Measurements from ENCODE around the gene MYH2.
"Not testable (repeated sequence)": the region's sequence is repeated elsewhere in the genome, so short reads cannot be mapped to it uniquely, and the experiment has no call there.

MYH2 gene

DNA sequence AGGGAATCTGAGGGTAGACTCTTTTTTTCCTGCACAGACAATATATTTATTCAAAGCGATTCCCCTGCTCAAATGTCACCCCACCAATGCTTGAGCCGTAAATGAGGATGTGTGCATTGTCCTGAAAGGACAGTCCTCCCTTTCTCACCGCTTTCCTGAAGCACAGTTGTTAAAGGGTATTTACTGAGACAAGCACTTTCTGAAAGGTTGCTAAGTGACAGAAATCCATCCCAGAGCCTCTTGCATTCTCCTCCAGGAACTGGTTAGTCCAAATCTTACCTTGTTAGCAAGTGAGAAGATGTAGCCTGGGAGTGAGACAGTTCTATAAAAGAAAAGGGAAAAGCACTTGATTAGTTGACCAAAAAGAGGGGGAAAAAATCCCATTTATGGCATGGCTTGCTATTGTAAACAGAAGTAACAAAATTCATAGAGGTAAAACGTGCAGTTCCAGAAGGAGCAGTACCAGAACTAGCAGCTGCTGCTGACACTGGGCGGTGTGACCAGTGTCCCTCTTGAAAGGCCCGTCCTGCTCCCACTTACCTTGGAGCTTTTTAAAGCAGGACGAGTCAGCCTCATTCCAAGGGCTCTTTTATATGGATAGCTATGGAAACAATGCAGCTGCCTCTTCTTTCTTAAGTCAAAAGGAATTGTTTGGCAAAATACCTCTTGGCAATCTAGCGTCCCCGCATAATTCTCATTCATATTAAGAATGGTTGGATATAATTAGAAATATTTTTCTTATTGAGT, at the start of gene MYH2:
MYH2 (minus strand) TSS at position 563 of the 747 bp plus-strand sequence. CDS start 1,738 bp downstream, outside the sequence.
- DNase-seq, result no peak

DNA sequence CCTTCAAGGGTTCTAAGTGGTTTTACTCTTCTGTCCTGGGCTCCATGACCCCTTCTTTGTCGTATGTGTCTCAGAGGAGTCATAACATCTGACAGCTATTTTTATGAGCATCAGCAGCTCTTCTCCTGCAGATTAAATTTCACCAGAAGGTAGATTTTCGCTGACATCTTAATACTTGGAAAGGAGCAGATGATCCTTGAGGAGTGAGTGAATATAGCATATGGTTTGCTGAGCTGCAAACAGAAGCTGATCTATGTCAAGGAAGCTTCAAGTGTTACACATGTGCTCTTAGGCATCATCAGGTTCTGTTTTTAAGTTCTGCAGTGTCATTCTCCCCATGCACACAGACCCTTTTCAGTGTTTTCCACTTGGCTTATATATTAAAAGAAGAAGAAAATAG, 49.2 kb upstream of the MYH2 start:
- DNase-seq, result no peak

DNA sequence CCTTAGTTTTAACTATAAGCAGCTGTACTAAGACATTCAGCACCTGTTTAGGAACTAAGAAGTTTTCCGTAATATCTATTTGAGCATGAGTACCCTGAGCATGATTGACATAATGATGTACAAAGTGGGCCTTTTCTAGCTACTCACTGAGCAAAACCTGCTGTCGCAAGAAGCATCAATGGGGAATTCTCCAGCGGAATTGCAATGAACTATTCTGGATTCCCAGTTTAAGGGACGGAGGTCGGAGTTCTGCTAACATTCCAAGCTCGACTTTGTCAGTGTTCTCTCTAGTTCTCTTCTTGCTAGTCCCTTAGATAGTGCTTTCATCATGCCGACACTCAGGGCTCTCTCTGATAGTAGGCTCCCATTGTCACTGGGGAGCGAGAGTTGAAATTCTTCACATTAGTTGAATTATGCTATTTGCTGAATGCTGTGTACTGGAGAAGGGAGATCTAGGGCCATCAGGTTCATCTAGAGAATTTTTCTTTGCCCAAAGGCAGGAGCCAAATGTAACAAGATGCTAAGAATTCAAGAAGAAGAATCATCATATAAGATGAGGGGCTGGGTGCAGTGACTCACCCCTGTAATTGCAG, 40.2 kb upstream of the MYH2 start:
- DNase-seq, result no peak

DNA sequence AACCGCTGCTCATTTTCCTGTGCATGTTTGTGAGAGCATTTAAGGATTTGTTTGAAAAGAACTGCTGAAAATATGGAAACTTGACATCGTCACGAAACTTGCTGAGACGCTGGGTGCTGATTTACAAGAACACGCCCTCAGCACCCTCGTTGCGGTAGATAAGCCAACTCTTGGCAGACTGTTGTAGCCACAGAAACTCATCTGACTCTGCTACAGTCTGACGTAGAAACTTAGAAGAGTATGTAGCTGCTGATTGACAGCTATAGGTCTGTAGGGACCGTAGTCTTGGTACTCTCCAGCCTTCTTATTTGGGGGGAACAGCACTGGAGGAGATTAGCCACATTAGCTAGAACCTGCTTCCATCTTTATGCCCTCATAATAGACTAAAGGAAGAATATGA, 36.1 kb upstream of the MYH2 start:
- DNase-seq, result no peak

DNA sequence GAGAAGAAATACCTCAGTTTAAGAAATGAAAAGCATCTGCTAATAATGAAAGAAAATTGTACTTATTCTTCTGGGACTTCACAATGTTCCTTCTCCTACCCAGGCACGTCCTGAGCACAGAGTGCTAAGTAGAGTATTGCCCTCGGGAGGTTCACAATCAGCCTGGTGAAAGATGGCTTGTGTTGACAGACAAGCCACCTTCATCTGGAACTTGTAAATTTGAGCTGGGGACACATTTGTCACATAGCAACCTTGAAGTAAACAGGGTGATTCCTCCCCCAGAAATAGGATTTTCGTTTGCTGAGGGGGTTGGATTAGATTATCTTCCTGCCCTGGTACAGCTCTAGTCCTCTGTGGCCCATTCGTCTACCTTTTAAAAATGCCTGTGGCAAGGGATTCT, 34.4 kb upstream of the MYH2 start:
- DNase-seq, result no peak

DNA sequence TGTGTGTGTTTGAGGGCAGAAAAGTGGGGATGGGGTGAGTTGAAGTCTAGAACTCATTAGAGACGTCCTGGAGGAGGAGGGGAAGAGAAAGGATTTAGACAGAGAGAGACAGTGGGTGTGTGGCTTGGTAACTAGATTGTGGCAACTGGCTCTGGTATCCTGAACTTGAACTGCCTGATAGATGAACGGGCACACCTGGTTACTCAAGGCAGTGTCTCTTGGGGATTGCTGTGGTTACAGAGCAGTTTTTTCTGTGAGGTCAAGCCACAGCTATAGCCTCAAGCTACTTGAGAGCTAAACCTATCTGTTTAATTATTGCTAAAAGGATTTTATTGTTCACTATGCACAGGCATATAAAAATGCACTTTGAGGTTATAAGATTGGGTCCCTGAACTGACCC, 29.8 kb upstream of the MYH2 start:
- DNase-seq, result no peak

DNA sequence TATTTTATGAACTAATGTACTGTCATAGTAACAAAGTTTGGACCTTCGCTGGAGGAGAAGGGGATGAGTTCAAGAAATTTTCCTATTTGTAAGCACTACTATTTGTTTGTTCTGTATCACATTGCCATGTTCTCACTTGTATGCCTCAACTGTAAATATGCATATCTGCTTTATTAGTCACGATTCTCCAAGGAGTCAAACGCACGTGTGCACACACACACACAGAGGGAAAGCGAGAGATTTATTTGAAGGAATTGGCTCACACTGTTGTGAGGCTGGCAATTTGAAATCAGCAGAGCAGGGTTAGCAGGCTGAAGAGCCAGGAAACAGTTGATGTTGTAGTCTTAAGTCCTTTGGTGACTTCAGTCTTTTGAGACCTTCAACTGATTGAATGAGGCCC, 24.9 kb upstream of the MYH2 start:
- no peak for DNase-seq

DNA sequence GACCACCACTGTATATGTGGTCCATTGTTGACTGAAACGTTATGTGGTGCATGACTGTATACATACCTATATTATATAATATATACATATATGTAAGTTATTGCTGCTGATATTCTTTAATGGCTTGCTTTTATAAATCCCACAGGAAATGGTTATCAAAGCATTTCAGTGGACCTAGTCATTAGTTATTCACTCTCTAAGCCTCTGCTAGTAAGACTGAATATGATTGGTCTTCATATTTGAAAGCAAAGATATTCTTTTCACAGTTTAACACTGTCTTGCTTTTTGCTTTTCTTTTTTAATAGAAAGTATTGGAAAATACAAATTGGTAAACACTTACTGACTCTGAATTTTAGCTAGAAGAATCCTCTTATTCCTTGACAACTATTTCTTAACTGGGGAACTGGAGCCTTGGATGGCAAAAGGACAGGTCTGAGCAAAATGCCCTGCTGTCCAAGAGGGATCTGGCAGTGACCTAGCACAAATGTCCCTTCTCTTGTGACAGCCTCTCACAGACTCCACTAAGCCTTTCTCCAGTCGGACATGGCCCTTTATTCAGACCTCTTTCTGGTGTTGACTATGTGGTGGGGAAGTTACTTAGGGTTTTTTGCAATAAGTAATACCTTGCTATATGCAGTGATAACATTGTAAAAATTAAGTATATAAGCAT, 14.7 kb upstream of the MYH2 start:
- DNase-seq, result no peak

DNA sequence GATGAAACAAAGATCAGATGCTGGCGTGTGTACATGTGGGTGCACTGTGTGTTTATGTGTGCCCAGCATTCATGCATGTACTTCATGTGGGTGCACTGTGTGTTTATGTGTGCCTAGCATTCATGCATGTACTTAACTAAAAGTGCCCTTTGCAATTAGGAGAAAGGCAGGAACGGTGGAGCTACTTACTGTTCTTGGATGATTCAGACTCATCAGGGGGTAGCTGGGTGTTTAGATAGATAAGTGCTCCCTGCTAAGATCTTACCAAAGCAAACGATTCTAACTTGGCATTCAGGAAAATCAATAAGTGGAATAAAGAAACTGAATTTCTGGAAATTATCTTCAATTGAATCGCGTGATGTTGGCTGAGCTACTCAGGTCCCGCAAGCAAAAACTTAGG, 8.6 kb upstream of the MYH2 start:
- DNase-seq, result no peak

DNA sequence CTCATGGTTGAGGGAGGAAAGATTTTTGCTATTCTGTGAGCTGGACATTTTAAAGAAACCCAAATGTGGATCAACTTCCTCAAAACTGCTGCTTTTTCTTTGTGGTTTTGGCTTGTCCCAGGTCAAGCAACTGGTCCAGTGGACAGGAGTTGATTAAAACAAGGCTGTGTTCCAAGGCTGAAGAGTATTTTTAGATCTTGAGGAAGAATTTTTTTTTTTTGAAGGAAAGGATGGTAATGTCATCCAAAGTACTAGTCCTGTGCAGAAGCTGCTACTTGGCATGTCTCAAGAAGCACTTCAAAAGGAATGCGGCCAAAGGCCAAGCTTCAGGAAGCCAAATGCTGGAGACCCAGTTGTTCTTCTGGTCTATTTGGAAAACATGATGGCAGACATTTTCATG, 8.0 kb upstream of the MYH2 start:
- no peak for DNase-seq

DNA sequence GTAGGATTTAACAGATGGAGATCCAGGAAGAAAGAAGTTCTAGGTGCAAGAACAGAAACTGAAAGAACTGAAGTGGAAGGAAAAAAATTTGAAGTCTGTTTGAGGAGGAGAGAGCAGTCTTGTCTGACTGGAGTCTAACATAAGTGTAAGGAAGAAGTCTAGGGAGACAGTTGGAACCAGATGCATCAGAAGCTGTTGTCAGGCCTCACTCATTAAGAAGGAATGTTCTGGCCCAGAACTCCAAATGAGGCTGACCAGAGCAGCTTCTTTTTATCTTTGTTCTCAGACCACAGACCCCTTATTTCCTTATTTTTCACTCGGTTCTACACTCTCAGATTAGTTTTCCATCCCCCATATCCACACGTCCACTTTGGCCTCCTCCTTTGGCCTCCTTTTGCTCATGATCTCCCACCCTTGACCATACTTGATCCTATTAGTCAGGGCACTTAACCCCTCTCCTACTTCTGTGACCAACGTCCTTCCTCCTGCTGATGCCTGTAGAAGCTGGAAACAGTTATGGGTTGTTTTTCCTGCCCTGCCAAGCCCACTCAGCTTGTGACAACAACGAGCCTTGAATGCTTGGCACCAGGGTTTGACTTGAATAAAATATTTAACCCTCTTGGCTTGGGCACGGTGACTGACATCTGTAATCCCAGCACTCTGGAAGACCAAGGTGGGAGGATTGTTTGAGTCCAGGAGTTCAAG, 7.0 kb upstream of the MYH2 start:
- no peak for DNase-seq

DNA sequence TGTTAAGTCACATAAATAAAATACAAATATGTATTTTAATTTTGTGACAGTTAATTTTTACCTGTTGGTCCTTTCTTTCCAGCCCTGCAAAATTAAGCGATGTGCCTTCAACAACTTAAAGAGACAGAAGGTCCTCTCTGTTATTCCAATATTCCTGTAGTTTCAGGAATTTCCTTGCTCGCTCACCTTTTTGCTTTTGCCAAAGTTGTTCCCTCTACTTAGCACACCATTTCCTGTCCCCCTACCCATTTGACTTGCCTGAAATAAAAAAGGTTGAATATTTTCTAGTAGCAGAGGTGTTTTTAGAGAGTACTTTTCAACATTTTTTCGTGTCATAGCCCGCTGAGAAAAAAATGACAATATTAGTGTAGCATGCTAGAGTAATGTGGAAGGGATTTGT, 556 bp upstream of the MYH2 start:
- DNase-seq, result no peak

DNA sequence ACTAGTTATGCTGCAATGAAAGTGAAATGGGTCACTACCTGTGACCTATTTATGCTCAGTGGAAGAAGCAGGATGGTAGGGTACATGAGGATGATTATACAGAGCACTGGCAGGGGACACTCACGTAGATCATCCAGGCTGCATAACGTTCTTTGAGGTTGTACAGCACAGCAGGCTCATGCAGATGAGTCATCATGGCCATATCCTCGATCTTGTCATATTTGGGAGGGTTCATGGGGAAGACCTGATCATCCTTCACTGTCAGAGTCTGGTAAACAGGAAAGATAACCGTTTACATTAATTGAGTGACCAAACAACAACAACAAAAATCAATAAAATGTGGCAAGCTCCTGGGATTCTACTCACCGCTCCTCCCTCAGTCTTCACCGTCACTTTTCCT, 2.1 kb downstream of the MYH2 start:
- no peak for DNase-seq

DNA sequence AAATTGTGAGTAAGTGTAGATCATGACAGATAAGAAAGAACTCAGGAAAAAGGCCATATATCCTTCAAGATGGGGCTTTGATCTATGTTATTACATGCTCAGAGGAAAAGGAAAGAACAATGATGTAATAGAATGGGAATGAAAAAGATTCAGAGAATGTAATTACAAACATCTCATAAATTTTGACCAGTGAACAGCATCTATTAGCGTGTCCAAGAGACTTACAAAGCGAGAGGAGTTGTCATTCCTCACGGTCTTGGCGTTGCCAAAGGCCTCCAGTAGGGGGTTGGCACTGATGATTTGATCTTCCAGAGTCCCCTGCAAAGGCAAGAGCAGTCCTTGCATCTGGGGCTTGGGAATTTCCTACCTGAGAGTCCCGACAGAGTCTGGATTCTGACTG, 6.0 kb downstream of the MYH2 start:
- not testable (repeated sequence) for DNase-seq

DNA sequence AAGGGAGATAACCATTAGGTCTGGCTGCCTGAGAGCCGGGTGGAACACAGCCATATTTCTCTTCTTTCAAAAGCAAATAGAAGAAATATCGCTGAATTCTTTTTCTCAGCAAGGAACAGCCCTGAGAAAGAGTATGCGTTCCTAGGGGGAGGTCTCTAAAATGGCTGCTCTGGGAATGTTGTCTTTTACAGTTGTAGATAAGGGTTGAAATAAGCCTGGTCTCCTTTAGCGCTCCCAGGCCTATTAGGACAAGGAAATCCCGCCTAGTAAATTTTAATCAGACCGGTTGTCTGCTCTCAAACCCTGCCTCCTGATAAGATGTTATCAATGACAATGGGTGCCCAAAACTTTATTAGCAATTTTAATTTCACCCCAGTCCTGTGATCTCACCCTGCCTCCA, 8.3 kb downstream of the MYH2 start:
- not testable (repeated sequence) for DNase-seq

DNA sequence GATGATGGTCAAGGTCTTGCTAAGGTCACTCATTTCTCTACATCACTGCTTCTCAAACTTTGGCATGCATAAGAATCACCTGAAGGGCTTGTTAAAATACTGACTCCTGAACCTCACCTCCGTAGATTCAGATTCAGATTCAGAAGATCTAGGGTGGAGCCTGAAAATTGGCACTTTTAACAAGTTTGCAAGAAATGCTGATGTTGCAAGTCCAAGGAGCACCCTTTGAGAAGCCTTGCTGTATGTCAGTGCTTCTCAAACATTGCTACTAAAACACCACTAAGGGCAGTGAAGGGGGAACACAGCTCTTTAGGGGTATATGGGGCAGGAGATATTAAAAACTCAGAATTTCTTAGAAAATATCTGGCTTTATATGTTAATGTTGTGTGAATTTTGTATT, 17.4 kb downstream of the MYH2 start:
- DNase-seq, result no peak

DNA sequence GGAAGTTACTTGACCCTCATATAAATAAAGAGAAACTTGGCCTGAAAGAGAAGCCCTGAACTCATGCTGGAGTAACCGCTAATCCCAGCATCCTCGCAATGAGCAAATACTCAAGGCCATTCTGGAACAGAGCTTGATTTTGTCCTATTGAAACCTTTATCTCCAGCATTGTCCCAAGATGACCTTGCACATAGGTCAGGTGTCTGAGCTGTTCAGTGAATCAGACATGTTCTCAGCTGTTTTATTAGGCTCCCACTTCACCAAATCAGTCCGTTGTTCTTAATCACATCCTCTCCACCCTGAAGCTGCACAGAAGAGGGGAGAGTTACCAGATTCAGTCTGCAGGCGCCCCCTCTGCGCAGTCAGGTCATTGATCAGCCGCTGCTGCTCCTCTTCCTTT, 22.0 kb downstream of the MYH2 start:
- DNase-seq, result no peak

DNA sequence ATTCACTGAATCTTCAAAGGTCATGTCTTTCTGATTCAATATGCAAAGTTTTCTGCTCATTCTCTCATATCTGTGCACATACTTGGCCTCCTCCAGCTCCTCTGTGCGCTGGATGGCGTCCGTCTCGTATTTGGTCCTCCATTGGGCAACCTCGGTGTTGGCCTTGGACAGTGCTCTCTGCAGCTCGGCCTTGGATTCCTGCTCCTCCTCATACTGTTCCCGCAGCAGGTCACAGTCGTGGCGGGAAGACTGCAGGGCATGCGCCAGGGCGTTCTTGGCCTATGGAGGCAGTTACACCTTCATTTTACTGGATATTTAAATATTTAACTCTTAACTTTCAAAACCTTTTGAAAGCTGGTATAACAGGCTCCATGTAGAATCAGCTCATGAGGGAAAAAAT, 22.9 kb downstream of the MYH2 start:
- DNase-seq, result no peak

DNA sequence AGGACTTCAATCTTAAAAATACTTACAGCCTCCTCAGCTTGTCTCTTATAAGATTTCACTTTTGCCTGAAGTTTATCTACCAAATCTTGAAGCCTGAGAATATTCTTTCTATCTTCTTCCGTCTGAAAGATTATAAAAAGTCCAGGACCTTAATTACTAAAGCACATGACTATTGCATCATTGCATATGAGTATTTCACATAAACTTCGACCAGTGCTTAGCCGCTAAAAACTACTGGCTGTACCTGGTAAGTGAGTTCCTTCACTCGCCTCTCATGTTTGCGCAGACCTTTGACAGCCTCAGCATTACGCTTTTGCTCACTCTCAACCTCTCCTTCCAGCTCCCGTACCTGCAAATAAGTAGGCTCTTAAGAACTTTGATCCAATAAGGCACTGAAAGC, 26.4 kb downstream of the MYH2 start:
- no peak for DNase-seq

DNA sequence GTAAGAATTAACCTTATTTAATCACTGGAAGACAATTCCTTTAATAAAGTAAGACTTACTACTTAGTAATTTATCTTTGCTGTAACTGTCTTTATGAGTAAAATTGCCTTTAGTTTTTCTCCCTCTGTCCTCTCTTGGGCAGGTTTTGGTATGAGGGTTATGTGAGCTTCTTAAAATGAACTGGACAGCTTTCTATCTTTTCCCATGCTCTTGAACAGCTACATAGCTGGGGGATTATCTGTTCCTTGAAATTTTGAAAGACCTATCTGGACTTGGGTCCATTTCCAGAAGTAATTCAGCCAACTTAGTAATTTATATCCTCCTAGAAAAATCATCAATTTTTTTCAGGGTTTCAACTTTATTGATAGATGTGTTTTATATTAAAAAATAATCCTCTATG, 27.5 kb downstream of the MYH2 start:
- no peak for DNase-seq

DNA sequence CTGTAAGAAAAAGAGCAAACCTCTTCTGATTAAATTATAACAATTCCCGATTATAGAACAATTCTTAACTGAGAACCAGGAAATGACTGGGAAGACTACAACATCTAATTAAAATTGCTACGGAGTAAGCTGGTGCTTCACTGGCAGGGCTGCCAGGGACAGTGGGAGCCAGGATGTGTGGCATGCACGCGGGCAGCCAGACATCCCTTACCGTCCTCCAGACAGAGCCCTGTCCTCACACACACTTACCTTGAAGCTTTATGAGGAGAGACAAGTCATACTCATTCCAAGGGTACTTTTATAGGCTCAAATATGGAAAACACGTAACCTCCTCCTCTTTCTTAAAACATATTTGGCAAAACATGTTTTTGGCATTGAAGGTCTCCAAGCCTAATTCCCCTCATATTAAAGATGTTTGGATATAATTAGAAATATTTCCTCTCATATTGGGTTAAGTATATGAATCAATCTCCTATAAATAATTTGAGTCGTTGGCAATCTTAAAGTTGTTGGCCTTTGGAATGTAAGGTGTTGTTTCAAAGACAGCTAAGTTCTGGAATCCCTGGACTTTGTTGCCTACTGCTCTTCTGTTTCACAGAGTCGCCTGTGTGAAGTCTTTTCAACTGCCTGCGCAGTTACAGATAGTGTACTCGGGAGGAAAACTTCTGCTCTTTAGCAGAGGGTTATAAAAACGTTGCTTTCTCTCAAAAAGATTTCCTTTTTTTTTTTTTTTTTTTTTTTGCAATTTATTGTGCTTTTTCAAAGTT, 31.0 kb downstream of the MYH2 start, which contains the start of gene MYH1:
MYH1 (minus strand) TSS at position 272 of the 767 bp plus-strand sequence. CDS start 1,900 bp downstream, outside the sequence.
- DNase-seq, result no peak

DNA sequence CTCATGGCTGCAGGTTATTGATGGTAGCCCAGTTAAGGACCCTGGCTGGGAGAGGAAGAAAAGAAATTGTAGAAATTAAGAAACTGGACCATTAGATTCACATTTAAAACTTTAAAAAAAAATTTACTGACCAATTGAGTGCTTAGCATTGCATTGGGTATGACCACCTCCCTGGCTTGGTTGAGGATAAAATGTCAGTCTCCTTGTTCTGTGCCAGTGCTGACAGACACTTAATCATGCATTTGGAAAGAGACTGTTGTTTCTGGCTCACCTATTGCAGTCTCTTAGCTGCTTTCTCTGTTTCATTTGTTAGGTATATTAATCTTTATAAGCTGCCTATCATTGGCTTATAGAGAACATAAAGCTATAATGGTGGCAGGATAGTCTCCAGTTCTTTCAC, 32.8 kb downstream of the MYH2 start:
- no peak for DNase-seq

DNA sequence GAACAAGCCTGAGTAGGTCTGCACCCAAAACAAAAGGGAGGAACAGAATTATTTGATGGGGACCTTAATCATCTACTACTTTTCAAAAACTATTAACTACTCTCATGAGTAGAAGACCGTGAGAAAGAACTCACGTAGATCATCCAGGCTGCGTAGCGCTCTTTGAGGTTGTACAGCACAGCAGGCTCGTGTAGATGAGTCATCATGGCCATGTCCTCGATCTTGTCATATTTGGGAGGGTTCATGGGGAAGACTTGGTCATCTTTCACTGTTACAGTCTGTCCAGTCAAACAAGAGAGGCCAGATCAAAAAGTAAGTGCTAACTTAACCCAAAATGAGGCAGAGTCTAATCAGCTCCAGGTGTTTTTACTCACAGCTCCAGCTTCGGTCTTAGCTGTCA, 33.4 kb downstream of the MYH2 start:
- DNase-seq, result no peak

Measured in NCI-H446 treated with DMSO at 0.1 percent for 48 hours (cell line).